Measurements from ENCODE around the gene PGAM1. TPM values are rescaled to one million over a fixed set of nuclear protein-coding genes. Genes with fewer than 3 reads are reported as not detected.
A peak's percentile ranks its signal among the peaks of the same experiment; 100 is the strongest.

Gene PGAM1
- total RNA-seq (2022): 148 and 157 TPM in 2 replicates
- percentile 79 among the genes with signal in this experiment for Bru-seq, nascent RNA
- percentile 93 among the genes with signal in this experiment for BruChase-seq, experiment 1, labeled RNA remaining after a 6-hour chase
- percentile 83 among the genes with signal in this experiment for BruChase-seq, experiment 2, labeled RNA remaining after a 2-hour chase
- long read RNA-seq, transcript PGAM1-201 (4 exons, 1,830 nt): major isoform, 282 of 307 reads
- long read RNA-seq, partial matches to known transcripts: 22 of 307 reads
- long read RNA-seq, other reads (novel, unspliced or antisense): 3 of 307 reads

- Mint-ChIP-seq H3K36me3 (ENCODE audit: insufficient read depth, unreplicated experiment) (peaks cover 34% of the 10 kb centered on the region), H3K4me3 (ENCODE audit: low read depth, unreplicated experiment) (peak within 1 kb of the TSS; percentile 86), H3K27ac (ENCODE audit: unreplicated experiment) (peak within 1 kb of the TSS; percentile 83), H3K4me1 (ENCODE audit: low read depth, unreplicated experiment) (no peaks in the 10 kb centered on the region), H3K9me3 (ENCODE audit: low read depth, unreplicated experiment) (no peaks in the 10 kb centered on the region), H3K27me3 (ENCODE audit: unreplicated experiment) (no peaks in the 10 kb centered on the region)
- CTCF ChIA-PET: interaction anchor here (1.8 kb wide), 1 partner anchor 25 kb away, joined by 6 read pairs; the partner anchor contains the start of gene RRP12
- DNase-seq: peak; percentile 93
- TF ChIP-seq, protein P1, sequence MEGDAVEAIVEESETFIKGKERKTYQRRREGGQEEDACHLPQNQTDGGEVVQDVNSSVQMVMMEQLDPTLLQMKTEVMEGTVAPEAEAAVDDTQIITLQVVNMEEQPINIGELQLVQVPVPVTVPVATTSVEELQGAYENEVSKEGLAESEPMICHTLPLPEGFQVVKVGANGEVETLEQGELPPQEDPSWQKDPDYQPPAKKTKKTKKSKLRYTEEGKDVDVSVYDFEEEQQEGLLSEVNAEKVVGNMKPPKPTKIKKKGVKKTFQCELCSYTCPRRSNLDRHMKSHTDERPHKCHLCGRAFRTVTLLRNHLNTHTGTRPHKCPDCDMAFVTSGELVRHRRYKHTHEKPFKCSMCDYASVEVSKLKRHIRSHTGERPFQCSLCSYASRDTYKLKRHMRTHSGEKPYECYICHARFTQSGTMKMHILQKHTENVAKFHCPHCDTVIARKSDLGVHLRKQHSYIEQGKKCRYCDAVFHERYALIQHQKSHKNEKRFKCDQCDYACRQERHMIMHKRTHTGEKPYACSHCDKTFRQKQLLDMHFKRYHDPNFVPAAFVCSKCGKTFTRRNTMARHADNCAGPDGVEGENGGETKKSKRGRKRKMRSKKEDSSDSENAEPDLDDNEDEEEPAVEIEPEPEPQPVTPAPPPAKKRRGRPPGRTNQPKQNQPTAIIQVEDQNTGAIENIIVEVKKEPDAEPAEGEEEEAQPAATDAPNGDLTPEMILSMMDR (IDR thresholded peaks at IDR 0.05; ENCODE audit: unreplicated experiment): peak; percentile 41
- no TSS peak for BruUV-seq (replicated peaks)
- intact Hi-C loops (cut with micrococcal nuclease; ENCODE audit: unreplicated experiment): loop anchor here (2.0 kb wide), 1 partner anchor 19 kb away; no protein-coding TSS in a partner anchor
These were observed at the start of gene PGAM1 for GRCh38 chr10:97425964-97426775. PGAM1 (plus strand) TSS chr10:97426191; CDS start chr10:97426308, 117 bp downstream.

DNA sequence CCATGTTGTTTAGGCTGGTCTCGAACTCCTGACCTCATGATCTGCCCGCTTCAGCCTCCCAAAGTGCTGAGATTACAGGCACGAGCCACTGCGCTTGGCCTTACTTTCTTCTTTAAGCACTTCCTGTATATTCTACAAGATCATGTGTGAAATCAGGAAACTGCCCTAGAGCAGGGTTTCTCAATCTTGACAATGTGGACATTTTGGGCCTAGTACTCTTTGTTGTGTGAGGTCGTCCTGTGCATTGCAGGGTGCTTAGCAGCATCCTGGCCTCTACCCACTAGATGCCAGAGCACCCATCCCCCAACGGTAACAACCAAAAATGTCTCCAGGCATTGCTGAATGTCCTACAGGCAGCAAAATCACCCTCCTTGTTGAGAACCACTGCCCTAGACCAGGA is 49.6 kb upstream of the PGAM1 start:
- no TSS peak for BruUV-seq (replicated peaks)
- Mint-ChIP-seq H3K4me3 (ENCODE audit: low read depth, unreplicated experiment) (no peak overlapping the region), H3K4me1 (ENCODE audit: low read depth, unreplicated experiment) (no peaks in the 10 kb centered on the region), H3K36me3 (ENCODE audit: insufficient read depth, unreplicated experiment) (peaks cover 13% of the 10 kb centered on the region), H3K9me3 (ENCODE audit: low read depth, unreplicated experiment) (no peaks in the 10 kb centered on the region), H3K27ac (ENCODE audit: unreplicated experiment) (no peak overlapping the region), H3K27me3 (ENCODE audit: unreplicated experiment) (no peaks in the 10 kb centered on the region)
- DNase-seq: no peak
- intact Hi-C loops (cut with micrococcal nuclease; ENCODE audit: unreplicated experiment): no loop called here
- TF ChIP-seq, protein P1 (IDR thresholded peaks at IDR 0.05; ENCODE audit: unreplicated experiment): no peak
- CTCF ChIA-PET: interaction anchor here (0.6 kb wide), 1 partner anchor 112 kb away, joined by 4 read pairs; no protein-coding TSS in a partner anchor

DNA sequence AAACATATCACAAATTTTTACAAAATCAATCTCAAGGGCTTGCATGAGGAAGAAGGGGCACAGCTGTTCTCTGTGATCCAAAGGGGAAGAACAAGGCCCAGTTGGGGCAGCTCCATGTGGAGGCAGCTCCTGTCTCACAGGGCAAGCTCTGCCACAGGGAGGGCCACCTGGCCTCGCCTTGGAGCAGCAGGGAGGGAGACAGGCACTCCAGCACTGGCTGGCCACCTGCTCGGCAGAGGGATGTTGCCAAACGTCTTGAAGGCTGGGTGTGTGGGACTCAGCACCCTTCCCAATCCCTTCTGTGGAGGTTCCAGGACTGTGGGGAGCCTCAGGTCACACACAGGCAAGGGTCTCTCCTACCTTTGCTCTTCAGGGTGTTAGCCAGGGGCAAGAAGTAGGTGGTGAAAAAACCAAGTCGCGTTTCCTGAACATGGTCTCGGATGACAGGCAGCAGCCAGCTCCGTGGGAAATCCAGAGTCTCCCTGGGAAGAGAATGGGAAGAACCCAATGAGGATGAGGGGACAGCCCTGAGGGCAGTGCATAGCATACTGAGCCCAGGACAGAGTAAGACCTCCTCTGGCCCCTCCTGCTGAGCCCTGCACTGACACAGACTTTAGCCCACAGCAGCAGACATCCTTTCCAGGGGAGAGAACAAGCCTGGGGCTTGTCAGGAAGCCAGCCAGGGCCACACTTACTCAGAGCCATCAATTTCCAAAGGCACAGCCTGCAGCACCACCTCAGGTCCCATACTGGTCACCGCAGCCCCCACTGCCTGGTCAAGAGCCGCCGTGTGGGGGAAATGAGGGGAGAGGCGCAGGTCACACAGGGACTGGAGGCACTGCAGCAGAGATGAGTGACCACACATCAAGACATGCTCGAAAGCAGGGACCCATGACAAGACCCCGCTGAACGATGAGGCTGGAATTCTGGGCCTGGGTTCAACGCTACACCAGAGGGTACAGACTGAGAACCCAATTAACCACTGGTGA is 46.8 kb upstream of the PGAM1 start:
- H3K4me3 Mint-ChIP-seq (ENCODE audit: low read depth, unreplicated experiment): no peak overlapping the region
- BruUV-seq (replicated peaks): no TSS peak

More for the DNA sequence above, 46.8 kb upstream of the PGAM1 start:
- intact Hi-C loops (cut with micrococcal nuclease; ENCODE audit: unreplicated experiment): no loop called here
- no peak for DNase-seq
- Mint-ChIP-seq H3K9me3 (ENCODE audit: low read depth, unreplicated experiment) (no peaks in the 10 kb centered on the region), H3K27ac (ENCODE audit: unreplicated experiment) (no peak overlapping the region), H3K4me1 (ENCODE audit: low read depth, unreplicated experiment) (no peaks in the 10 kb centered on the region), H3K36me3 (ENCODE audit: insufficient read depth, unreplicated experiment) (peaks cover 11% of the 10 kb centered on the region), H3K27me3 (ENCODE audit: unreplicated experiment) (no peaks in the 10 kb centered on the region)
- CTCF ChIA-PET: interaction anchor here (0.7 kb wide), 1 partner anchor 65 kb away, joined by 3 read pairs; no protein-coding TSS in a partner anchor
- TF ChIP-seq, protein P1 (IDR thresholded peaks at IDR 0.05; ENCODE audit: unreplicated experiment): no peak

Data from Calu3 (cell line).